Head of caudate nucleus (tissue), 42 donors: ENCODE measurements around the gene AP2S1.
A peak's percentile ranks its signal among the peaks of the same experiment; 100 is the strongest.
"Not testable (repeated sequence)": the region's sequence is repeated elsewhere in the genome, so short reads cannot be mapped to it uniquely, and the experiment has no call there.

ENCODE experiments used
- DNase-seq, 42 donors: peaks; one replicate each; pipeline versions ENCODE4 v3.0.0 to v3.0.0-alpha.2; 2020 to 2021; ENCODE audit warnings: mixed read lengths in 7 of 42
- intact Hi-C: fragments of 100-400 bp; cut with DNase I; formaldehyde crosslinking; loops from one replicate; pipeline ENCODE4 v1.15.0; 2022

The AP2S1 gene

DNA sequence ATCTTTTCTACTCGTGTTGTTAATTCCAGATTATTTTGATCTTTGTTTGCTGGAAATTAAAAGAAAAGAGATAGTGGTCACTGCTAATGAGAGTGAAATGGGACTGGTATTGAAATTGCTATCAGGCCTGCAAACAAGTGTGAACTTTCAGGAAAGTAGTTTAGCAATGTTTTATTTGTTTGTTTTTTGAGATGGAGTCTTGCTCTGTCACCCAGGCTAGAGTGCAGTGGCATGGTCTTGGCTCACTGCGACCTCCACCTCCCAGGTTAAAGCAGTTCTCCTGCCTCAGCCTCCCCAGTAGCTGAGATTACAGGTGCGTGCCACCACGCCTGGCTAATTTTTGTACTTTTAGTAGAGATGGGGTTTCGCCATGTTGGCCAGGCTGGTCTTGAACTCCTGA lies 20.5 kb upstream of the AP2S1 start:
- DNase-seq, intact Hi-C loops: not testable (repeated sequence)

- peak in 1 of 42 donors; percentile 2 for DNase-seq
- intact Hi-C loops = loop anchor here (10.0 kb wide), 1 partner anchor 267 kb away; the partner anchor contains the start of gene SAE1
Observed at GRCh38 chr19:46868025-46868802, 17.6 kb upstream of the AP2S1 start.

DNA sequence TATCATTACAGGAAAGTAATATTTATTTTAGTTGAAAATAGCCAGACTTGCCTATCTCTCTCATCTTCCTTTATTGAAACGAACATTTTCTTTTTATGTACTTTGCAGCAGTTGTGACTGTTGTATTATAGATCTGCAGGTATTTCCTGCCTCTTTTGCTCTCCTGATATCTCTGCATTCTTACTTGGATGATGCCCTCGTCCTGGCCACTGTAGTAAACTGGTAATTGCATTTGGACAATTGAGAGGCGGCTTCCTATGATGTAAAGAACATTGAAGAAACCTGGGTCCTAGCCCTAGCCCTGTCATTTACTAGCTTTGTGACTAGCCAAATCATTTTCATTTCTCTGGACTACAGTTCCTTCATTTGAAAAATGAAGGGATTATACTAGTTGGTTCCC lies 16.5 kb upstream of the AP2S1 start:
- intact Hi-C loops = loop anchor here (10.0 kb wide), 1 partner anchor 268 kb away; the partner anchor contains the start of gene SAE1
- no peak for DNase-seq

DNA sequence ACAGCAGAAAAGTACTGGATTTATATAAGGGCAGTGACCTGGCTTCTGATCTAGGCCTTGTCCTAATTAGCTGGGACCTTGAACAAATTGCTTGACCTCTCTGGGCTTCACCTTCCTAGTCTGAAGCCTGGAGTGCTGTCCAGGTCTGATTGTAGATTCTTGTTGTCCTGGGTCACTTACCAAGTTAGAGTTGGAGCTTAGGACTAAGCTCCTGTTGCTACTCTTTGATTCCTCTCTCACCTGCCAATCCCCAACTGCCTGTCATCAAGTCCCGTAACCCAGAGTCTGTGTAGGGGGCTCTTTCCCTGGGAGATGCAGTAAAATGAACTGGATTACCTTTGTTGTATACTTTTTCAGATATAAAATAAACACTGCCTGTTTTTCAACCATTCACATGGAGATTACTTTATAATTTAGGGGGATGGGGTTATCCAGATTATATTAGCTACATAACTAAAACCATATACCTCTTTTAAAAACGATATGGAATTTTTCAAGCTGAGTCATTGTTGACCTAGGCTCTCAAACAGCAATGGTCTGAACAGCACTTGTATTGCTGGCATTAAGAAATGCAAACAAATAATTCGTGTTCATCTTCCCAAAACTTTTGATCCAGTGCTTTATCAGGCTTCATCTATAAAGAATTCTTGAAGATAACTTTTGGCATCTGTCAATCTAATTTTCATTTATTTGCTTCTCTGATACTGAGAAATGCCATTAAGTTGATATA lies 15.9 kb upstream of the AP2S1 start:
- DNase-seq = no peak
- intact Hi-C loops = loop anchor here (10.0 kb wide), 1 partner anchor 268 kb away; the partner anchor contains the start of gene SAE1

- DNase-seq = peak in 12 of 42 donors; percentile 10 to 58 (median 29)
- intact Hi-C loops = loop anchor here (5.0 to 10.0 kb wide), 2 partner anchors 58 to 271 kb away; partner anchors contain the start of gene SAE1
Observed at GRCh38 chr19:46863818-46864629, 13.4 kb upstream of the AP2S1 start.

GRCh38 chr19:46862974-46863632 lies 12.5 kb upstream of the AP2S1 start:
- intact Hi-C loops = loop anchor here (5.0 to 10.0 kb wide), 2 partner anchors 59 to 272 kb away; partner anchors contain the start of gene SAE1
- DNase-seq = peak in 5 of 42 donors; percentile 7 to 38 (median 14)

DNA sequence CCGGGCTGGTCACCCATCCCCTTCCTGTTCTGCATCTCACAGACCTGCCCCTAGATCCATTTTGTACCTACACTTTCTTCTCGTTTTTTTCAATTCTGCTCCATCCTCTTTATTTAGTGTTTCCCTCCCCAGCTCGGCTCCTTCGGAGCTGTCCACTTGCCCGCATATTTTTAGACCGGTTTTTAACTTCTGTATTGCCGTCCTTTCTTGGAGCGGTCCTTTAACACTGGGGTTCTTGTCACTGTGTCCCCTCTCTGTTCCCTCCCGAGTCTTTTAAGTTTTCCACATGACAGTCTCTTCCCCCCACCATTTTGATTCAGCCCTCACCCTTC lies 11.8 kb upstream of the AP2S1 start:
- peak in 7 of 42 donors; percentile 5 to 31 (median 12) for DNase-seq
- intact Hi-C loops = loop anchor here (5.0 to 10.0 kb wide), 2 partner anchors 60 to 272 kb away; partner anchors contain the start of gene SAE1

GRCh38 chr19:46861691-46862502 lies 11.3 kb upstream of the AP2S1 start:
- DNase-seq = peak in 34 of 42 donors; percentile 12 to 78 (median 39)
- intact Hi-C loops = loop anchor here (5.0 to 10.0 kb wide), 2 partner anchors 60 to 273 kb away; partner anchors contain the start of gene SAE1

DNA sequence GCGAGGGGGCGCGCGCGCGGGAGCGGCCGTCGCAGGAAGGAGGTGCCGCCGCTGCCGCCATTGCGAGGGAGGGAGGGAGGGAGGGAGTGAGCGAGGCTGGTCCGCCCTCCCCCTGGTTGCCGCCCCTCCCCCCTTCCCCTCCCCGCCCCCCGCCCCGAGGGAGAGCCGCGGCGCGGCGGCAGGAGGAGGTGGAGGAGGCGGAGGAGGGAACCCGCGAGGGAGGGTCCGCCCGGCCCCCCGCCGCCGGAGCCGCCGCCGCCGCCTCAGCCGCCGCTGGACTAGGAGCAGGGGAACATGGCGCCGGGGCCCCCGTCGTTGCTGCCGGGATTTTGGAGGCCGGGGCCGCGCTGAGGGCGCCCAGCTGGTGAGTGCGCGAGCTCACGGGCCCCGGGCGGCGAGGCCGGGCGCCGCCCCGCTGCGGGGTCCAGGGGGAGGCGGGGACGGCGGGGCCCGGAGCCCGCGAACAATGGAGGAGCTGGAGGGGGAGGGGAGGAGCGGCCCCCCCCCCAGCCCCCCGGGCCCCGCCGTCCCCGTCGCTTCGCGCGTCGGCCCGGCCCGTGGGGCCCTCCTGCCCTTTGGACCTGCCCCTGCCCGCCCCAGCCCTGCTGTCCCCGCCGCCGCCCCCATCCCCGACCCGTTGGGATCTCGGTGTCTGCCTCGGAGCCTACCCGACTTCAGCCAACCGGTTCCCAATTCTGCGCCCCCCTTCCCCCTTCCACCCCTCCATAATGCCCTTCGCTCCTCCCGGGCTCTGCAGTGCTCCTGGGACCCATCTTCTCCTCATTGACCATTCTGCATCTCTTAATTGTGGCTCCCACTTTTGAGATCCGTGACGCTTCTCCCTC lies 10.4 kb upstream of the AP2S1 start, which contains the start of gene ARHGAP35:
Gene ARHGAP35, plus strand, starts transcription at position 152 of the 845 bp plus-strand sequence. CDS start 57,679 bp downstream, outside the sequence.
- intact Hi-C loops = loop anchor here (5.0 to 10.0 kb wide), 2 partner anchors 61 to 274 kb away; partner anchors contain the start of gene SAE1
- peak in 21 of 42 donors; percentile 9 to 81 (median 42) for DNase-seq

- peak; percentile 95 to 99 (median 98) for DNase-seq
- intact Hi-C loops = loop anchor here (5.0 to 10.0 kb wide), 2 partner anchors 62 to 275 kb away; partner anchors contain the start of gene SAE1
Observed at GRCh38 chr19:46860125-46860845, 9.6 kb upstream of the AP2S1 start.

DNA sequence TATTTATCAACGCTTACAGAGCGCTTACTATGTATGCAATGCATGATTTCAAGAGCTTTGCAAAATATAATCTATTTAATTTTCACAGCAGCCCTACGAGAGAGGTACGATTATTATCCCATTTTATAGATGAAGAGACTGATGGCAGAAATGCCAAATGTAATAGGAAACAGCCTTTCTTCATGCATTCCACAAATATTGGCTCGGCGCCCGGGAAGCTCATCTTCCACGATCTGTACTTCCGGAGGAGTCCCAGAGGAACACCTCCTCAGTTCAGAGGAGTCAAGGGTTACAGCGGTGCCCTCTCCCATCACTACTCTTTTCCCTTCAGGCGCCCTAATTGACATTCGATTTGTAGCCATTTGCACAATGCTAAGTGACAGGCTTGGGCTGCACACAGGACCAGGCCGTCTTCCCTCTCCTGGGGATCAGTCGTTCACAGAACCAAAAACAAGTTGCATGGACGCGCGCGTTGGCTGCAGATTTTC lies 9.0 kb upstream of the AP2S1 start:
- intact Hi-C loops = loop anchor here (5.0 to 10.0 kb wide), 2 partner anchors 63 to 275 kb away; partner anchors contain the start of gene SAE1
- DNase-seq = peak in 13 of 42 donors; percentile 21 to 65 (median 46)

- intact Hi-C loops = loop anchor here (1.0 kb wide), 1 partner anchor 135 kb away; no protein-coding TSS in a partner anchor
- DNase-seq = peak; percentile 97 to 100 (median 99)
Observed at GRCh38 chr19:46856062-46857022, 5.7 kb upstream of the AP2S1 start.

GRCh38 chr19:46854698-46855097 lies 4.1 kb upstream of the AP2S1 start:
- intact Hi-C loops = not testable (repeated sequence)
- peak in 1 of 42 donors; percentile 0 for DNase-seq

GRCh38 chr19:46852830-46853229 lies 2.2 kb upstream of the AP2S1 start:
- intact Hi-C loops = no loop called here
- DNase-seq = no peak
